ENCODE results near the gene MIER1.

DNA sequence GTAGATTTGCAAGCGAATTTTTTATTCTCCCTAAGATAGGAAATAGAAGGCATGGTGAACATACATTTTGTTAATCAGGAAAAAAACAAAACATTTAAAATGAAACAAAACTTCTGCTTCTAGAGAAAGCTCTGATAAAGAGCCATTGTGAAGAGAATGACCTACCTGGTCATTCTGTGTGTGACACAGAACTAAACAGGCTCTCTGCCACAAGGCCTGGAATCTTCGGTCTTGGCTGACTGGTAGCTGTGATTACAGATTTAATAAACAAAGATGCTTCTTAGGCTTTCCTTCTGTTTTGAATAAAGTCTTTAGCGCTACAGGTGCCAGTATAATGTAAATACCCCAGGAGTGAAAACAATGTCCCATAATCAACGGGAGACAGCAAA is 107.1 kb downstream of the MIER1 start:
- TF ChIP-seq, protein P1, sequence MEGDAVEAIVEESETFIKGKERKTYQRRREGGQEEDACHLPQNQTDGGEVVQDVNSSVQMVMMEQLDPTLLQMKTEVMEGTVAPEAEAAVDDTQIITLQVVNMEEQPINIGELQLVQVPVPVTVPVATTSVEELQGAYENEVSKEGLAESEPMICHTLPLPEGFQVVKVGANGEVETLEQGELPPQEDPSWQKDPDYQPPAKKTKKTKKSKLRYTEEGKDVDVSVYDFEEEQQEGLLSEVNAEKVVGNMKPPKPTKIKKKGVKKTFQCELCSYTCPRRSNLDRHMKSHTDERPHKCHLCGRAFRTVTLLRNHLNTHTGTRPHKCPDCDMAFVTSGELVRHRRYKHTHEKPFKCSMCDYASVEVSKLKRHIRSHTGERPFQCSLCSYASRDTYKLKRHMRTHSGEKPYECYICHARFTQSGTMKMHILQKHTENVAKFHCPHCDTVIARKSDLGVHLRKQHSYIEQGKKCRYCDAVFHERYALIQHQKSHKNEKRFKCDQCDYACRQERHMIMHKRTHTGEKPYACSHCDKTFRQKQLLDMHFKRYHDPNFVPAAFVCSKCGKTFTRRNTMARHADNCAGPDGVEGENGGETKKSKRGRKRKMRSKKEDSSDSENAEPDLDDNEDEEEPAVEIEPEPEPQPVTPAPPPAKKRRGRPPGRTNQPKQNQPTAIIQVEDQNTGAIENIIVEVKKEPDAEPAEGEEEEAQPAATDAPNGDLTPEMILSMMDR (IDR thresholded peaks at IDR 0.05): no peak
- TF ChIP-seq POLR2A (IDR thresholded peaks at IDR 0.05): no peak
